PC-3 (cell line): Measurements from ENCODE around the gene TBCB.

Source experiments
- EZH2 ChIP-seq: fragments of 300-600 bp; sonication (generic); IDR thresholded peaks from one replicate; pipeline ENCODE4 v1.6.1; 2017; ENCODE audit warnings: antibody characterized with exemption, mild to moderate bottlenecking, low read length; ENCODE audit not compliant: unreplicated experiment
- EZH2phosphoT487 ChIP-seq: fragments of 300-600 bp; sonication (generic); IDR thresholded peaks from 2 replicates; pipeline ENCODE4 v1.6.1; 2018; ENCODE audit warnings: mild to moderate bottlenecking, antibody characterized with exemption, low read length, borderline replicate concordance
- TF ChIP-seq, protein P1 (sequence below): fragments of 300-600 bp; sonication (generic); conservative IDR thresholded peaks from 2 replicates; pipeline ENCODE4 v1.5.1; 2017; ENCODE audit warnings: antibody characterized with exemption, low read depth, mild to moderate bottlenecking, low read length

DNA sequence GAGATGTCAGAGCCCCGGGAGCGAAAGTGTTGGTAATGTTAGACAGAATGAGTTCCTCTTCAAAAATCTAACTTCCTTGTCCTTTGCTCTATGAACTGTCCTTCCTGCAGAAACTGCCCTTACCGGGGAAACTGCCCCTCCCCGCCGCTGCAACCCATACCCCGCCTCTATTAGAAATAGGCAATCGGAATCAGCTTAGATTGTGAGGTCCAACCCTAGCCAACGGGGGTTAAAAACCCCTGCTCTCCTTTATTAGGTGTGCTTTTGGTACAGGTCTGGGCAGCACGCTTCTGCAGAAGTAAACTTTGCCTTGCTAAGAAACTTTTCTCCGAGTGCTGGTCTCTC lies 13.1 kb downstream of the TBCB start:
- TF ChIP-seq, protein P1, sequence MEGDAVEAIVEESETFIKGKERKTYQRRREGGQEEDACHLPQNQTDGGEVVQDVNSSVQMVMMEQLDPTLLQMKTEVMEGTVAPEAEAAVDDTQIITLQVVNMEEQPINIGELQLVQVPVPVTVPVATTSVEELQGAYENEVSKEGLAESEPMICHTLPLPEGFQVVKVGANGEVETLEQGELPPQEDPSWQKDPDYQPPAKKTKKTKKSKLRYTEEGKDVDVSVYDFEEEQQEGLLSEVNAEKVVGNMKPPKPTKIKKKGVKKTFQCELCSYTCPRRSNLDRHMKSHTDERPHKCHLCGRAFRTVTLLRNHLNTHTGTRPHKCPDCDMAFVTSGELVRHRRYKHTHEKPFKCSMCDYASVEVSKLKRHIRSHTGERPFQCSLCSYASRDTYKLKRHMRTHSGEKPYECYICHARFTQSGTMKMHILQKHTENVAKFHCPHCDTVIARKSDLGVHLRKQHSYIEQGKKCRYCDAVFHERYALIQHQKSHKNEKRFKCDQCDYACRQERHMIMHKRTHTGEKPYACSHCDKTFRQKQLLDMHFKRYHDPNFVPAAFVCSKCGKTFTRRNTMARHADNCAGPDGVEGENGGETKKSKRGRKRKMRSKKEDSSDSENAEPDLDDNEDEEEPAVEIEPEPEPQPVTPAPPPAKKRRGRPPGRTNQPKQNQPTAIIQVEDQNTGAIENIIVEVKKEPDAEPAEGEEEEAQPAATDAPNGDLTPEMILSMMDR, result no peak
- TF ChIP-seq EZH2 (no peak), EZH2phosphoT487 (no peak)
